Retinal pigment epithelial cell (primary cell): ENCODE measurements around the gene DGKI.

Source experiments
- DNase-seq: peaks from one replicate; pipeline ENCODE4 v3.0.0-alpha.2; 2010; ENCODE audit warnings: low read depth
- H3K4me3 ChIP-seq: 2 replicates; pipeline ENCODE4 v1.5.1; 2011; ENCODE audit warnings: mild to moderate bottlenecking, low read length, control low read depth, moderate library complexity
- CTCF ChIP-seq: conservative IDR thresholded peaks from 2 replicates; pipeline ENCODE4 v1.5.1; 2011; ENCODE audit warnings: low read depth, low read length, control low read depth, inconsistent platforms

The DGKI gene

GRCh38 chr7:137335814-137336213 is 511.0 kb downstream of the DGKI start:
- DNase-seq = no peak
- no peak overlapping the region for H3K4me3 ChIP-seq
- no peak for TF ChIP-seq CTCF

DNA sequence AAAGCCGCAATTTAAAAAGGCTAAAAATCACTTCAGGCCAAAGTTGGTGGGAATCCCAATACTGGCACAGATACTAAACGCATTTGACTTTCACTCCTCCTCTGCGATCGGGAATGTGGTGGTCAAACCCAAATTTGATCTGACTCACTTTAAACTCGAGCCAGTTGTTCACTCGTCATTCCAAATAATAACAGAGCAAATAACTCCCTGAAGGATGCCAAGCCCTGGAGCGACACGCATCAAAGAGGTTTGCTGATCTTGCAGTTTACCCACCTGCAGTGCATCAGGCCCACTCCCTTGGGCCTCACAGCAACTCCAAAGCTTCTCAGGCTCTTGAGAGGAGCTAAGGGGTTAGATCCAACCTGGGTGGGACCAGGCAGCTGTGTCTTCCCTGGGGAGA is 515.4 kb downstream of the DGKI start:
- TF ChIP-seq CTCF = no peak
- DNase-seq = no peak
- no peak overlapping the region for H3K4me3 ChIP-seq
